HEK293 (cell line): ENCODE data around the gene PERM1.
A peak's percentile ranks its signal among the peaks of the same experiment; 100 is the strongest.

ENCODE experiments used
- BCL11A ChIP-seq: fragments of 450-650 bp; formaldehyde crosslinking; IDR thresholded peaks from 2 replicates; pipeline ENCODE4 v1.5.1; 2016; ENCODE audit warnings: low read depth, missing biosample characterization, missing genetic modification characterization
- GLIS2 ChIP-seq: fragments of 450-650 bp; formaldehyde crosslinking; IDR thresholded peaks from 2 replicates; pipeline ENCODE4 v1.5.1; 2016; ENCODE audit warnings: missing biosample characterization, missing genetic modification characterization
- KLF16 ChIP-seq: fragments of 450-650 bp; formaldehyde crosslinking; IDR thresholded peaks from 2 replicates; pipeline ENCODE4 v1.5.1; 2017; ENCODE audit warnings: missing biosample characterization, missing genetic modification characterization
- KLF8 ChIP-seq: fragments of 450-650 bp; formaldehyde crosslinking; IDR thresholded peaks from 2 replicates; pipeline ENCODE4 v1.5.1; 2016; ENCODE audit warnings: missing biosample characterization, missing genetic modification characterization
- PRDM1 ChIP-seq: fragments of 450-650 bp; formaldehyde crosslinking; IDR thresholded peaks from 2 replicates; pipeline ENCODE4; 2016; ENCODE audit warnings: missing biosample characterization, missing genetic modification characterization
- RBAK ChIP-seq: fragments of 450-650 bp; formaldehyde crosslinking; IDR thresholded peaks from 2 replicates; pipeline ENCODE4 v1.5.1; 2016; ENCODE audit warnings: missing biosample characterization, missing genetic modification characterization
- WT1 ChIP-seq: fragments of 450-650 bp; formaldehyde crosslinking; IDR thresholded peaks from 2 replicates; pipeline ENCODE4 v1.5.1; 2016; ENCODE audit warnings: missing biosample characterization, missing genetic modification characterization
- ZBTB7A ChIP-seq: fragments of 450-650 bp; formaldehyde crosslinking; IDR thresholded peaks from 2 replicates; pipeline ENCODE4 v1.5.1; 2016; ENCODE audit warnings: low read depth, missing biosample characterization, missing genetic modification characterization
- ZIC2 ChIP-seq: fragments of 450-650 bp; formaldehyde crosslinking; IDR thresholded peaks from 2 replicates; pipeline ENCODE4 v1.5.1; 2016; ENCODE audit warnings: missing biosample characterization, missing genetic modification characterization
- ZNF341 ChIP-seq: fragments of 450-650 bp; formaldehyde crosslinking; IDR thresholded peaks from 2 replicates; pipeline ENCODE4; 2016; ENCODE audit warnings: low read depth, missing biosample characterization, missing genetic modification characterization
- ZNF501 ChIP-seq: fragments of 450-650 bp; formaldehyde crosslinking; IDR thresholded peaks from 2 replicates; pipeline ENCODE4 v1.5.1; 2016; ENCODE audit warnings: missing biosample characterization, missing genetic modification characterization
- ZNF600 ChIP-seq: fragments of 450-650 bp; formaldehyde crosslinking; IDR thresholded peaks from 2 replicates; pipeline ENCODE4 v1.5.1; 2016; ENCODE audit warnings: missing biosample characterization, missing genetic modification characterization
- ZNF76 ChIP-seq: fragments of 450-650 bp; formaldehyde crosslinking; IDR thresholded peaks from 2 replicates; pipeline ENCODE4; 2016; ENCODE audit warnings: low read depth, missing biosample characterization, missing genetic modification characterization, borderline replicate concordance
- TF ChIP-seq, protein P1 (sequence below): fragments of 450-650 bp; formaldehyde crosslinking; conservative IDR thresholded peaks from 2 replicates; pipeline ENCODE4 v1.5.1; 2016; ENCODE audit warnings: low read depth, missing biosample characterization, missing genetic modification characterization
- TF ChIP-seq, protein P2 (sequence below): fragments of 450-650 bp; formaldehyde crosslinking; IDR thresholded peaks from 2 replicates; pipeline ENCODE4 v1.5.1; 2016; ENCODE audit warnings: missing biosample characterization, missing genetic modification characterization
- TF ChIP-seq, protein P3 (sequence below): fragments of 450-650 bp; formaldehyde crosslinking; IDR thresholded peaks from 2 replicates; pipeline ENCODE4 v1.5.1; 2016; ENCODE audit warnings: missing biosample characterization, missing genetic modification characterization
- TF ChIP-seq, protein P4 (sequence below): fragments of 450-650 bp; formaldehyde crosslinking; IDR thresholded peaks from 2 replicates; pipeline ENCODE4; 2016; ENCODE audit warnings: missing biosample characterization, missing genetic modification characterization
- TF ChIP-seq, protein P5 (sequence below): fragments of 450-650 bp; formaldehyde crosslinking; optimal IDR thresholded peaks from 2 replicates; pipeline ENCODE3; 2016; ENCODE audit warnings: missing biosample characterization, mild to moderate bottlenecking, missing genetic modification characterization

The PERM1 gene

DNA sequence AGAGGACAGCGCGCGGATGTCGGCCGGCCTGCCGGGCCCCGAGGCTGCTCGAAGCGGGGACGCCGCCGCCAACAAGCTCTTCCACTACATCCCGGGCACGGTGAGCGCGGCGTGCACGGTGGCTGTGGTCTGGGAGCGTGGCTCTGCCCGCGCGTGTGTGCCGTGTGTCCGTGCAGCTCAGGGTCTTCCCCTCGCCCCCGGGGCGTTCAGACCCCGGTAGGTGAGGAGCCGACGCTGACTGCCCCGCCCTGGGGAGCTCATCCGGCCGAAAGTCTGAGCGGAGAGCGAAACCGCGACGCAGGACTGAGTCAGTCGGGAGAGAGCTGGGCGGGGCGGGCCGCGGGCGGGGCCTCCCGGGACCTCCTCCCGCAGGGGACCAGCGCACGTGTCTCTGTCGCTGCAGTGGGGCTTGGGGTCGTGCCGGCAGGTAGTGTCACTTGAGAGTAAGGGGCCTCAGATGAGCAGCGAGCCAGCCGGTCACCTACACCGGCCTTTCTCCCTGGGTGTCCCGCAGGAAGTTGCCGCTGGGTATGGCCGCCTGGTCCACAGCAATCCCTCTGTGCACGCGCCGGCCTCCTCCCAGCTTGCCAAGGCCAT lies 15.1 kb downstream of the PERM1 start (continued):
- TF ChIP-seq ZNF600 (tag by site-specific recombination) (peak; percentile 88), ZNF501 (tag by site-specific recombination) (0 out of 2 replicates have a peak, but pooled peaks have one; percentile 19), ZBTB7A (no peak), RBAK (tag by site-specific recombination) (no peak), BCL11A (tag by site-specific recombination) (no peak), ZIC2 (peak; percentile 49; the same call in 1 of the 2 replicates), KLF16 (tag by site-specific recombination) (peak; percentile 62), WT1 (tag by site-specific recombination) (0 out of 2 replicates have a peak, but pooled peaks have one; percentile 8), KLF8 (peak; percentile 80; the same call in 1 of the 2 replicates), GLIS2 (tag by site-specific recombination) (peak; percentile 72), PRDM1 (tag by site-specific recombination) (peak; percentile 72), ZNF76 (tag by site-specific recombination) (peak; percentile 53; the same call in 1 of the 2 replicates), ZNF341 (tag by site-specific recombination) (peak; percentile 70; the same call in 1 of the 2 replicates)
- TF ChIP-seq, protein P1, sequence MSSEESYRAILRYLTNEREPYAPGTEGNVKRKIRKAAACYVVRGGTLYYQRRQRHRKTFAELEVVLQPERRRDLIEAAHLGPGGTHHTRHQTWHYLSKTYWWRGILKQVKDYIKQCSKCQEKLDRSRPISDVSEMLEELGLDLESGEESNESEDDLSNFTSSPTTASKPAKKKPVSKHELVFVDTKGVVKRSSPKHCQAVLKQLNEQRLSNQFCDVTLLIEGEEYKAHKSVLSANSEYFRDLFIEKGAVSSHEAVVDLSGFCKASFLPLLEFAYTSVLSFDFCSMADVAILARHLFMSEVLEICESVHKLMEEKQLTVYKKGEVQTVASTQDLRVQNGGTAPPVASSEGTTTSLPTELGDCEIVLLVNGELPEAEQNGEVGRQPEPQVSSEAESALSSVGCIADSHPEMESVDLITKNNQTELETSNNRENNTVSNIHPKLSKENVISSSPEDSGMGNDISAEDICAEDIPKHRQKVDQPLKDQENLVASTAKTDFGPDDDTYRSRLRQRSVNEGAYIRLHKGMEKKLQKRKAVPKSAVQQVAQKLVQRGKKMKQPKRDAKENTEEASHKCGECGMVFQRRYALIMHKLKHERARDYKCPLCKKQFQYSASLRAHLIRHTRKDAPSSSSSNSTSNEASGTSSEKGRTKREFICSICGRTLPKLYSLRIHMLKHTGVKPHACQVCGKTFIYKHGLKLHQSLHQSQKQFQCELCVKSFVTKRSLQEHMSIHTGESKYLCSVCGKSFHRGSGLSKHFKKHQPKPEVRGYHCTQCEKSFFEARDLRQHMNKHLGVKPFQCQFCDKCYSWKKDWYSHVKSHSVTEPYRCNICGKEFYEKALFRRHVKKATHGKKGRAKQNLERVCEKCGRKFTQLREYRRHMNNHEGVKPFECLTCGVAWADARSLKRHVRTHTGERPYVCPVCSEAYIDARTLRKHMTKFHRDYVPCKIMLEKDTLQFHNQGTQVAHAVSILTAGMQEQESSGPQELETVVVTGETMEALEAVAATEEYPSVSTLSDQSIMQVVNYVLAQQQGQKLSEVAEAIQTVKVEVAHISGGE (tag by site-specific recombination), result peak; percentile 29; the same call in 1 of the 2 replicates
- TF ChIP-seq, protein P2, sequence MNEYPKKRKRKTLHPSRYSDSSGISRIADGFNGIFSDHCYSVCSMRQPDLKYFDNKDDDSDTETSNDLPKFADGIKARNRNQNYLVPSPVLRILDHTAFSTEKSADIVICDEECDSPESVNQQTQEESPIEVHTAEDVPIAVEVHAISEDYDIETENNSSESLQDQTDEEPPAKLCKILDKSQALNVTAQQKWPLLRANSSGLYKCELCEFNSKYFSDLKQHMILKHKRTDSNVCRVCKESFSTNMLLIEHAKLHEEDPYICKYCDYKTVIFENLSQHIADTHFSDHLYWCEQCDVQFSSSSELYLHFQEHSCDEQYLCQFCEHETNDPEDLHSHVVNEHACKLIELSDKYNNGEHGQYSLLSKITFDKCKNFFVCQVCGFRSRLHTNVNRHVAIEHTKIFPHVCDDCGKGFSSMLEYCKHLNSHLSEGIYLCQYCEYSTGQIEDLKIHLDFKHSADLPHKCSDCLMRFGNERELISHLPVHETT, result peak; percentile 38; the same call in 1 of the 2 replicates
- TF ChIP-seq, protein P3, sequence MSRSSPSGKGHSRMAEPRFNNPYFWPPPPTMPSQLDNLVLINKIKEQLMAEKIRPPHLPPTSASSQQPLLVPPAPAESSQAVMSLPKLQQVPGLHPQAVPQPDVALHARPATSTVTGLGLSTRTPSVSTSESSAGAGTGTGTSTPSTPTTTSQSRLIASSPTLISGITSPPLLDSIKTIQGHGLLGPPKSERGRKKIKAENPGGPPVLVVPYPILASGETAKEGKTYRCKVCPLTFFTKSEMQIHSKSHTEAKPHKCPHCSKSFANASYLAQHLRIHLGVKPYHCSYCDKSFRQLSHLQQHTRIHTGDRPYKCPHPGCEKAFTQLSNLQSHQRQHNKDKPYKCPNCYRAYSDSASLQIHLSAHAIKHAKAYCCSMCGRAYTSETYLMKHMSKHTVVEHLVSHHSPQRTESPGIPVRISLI (tag by site-specific recombination), result no peak
- TF ChIP-seq, protein P4, sequence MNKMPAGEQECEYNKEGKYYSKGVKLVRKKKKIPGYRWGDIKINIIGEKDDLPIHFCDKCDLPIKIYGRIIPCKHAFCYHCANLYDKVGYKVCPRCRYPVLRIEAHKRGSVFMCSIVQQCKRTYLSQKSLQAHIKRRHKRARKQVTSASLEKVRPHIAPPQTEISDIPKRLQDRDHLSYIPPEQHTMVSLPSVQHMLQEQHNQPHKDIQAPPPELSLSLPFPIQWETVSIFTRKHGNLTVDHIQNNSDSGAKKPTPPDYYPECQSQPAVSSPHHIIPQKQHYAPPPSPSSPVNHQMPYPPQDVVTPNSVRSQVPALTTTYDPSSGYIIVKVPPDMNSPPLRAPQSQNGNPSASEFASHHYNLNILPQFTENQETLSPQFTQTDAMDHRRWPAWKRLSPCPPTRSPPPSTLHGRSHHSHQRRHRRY (tag by site-specific recombination), result no peak
- TF ChIP-seq, protein P5, sequence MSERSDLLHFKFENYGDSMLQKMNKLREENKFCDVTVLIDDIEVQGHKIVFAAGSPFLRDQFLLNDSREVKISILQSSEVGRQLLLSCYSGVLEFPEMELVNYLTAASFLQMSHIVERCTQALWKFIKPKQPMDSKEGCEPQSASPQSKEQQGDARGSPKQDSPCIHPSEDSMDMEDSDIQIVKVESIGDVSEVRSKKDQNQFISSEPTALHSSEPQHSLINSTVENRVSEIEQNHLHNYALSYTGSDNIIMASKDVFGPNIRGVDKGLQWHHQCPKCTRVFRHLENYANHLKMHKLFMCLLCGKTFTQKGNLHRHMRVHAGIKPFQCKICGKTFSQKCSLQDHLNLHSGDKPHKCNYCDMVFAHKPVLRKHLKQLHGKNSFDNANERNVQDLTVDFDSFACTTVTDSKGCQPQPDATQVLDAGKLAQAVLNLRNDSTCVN, result peak; percentile 87
- TF ChIP-seq, all 188 proteins: peak for 32
